Suprapubic skin (tissue), 3 donors: ENCODE results near the gene DLL4.

Experiments
- CTCF ChIP-seq, 2 donors: fragments of 200-600 bp in 1 of 2; fragments of 450-650 bp in 1 of 2; sonication (generic) in 1 of 2; IDR thresholded peaks; one replicate each; pipeline ENCODE4 v1.5.1; 2016 to 2019; ENCODE audit warnings: antibody characterized with exemption in 2 of 2, mild to moderate bottlenecking in 1 of 2, moderate library complexity in 1 of 2
- POLR2A ChIP-seq, 2 donors: fragments of 450-650 bp; IDR thresholded peaks; one replicate each; pipeline ENCODE4 v1.6.1; 2017; ENCODE audit warnings: antibody characterized with exemption in 2 of 2, mild to moderate bottlenecking in 2 of 2, moderate library complexity in 2 of 2

- TF ChIP-seq POLR2A (IDR thresholded peaks at IDR 0.05) (no peak), CTCF (IDR thresholded peaks at IDR 0.05) (no peak)
These were observed 49.5 kb upstream of the DLL4 start for GRCh38 chr15:40879609-40880008.
